ENCODE data around the gene WRNIP1. TPM values are rescaled to one million over a fixed set of nuclear protein-coding genes. Genes with fewer than 3 reads are reported as not detected.

WRNIP1 gene
- total and polyA plus RNA-seq, 11 donors: 32.1 to 64.1 (median 34.7) TPM

- no peak overlapping the region for H3K4me3 ChIP-seq
- no peak overlapping the region for H3K27ac ChIP-seq
- H3K36me3 ChIP-seq: peaks cover 0 to 83% (median 72%) of the 10 kb centered on the region in 9 donors
- 77 to 86% (median 82%) methylated on average over 9 of the region's 9 CpGs for WGBS, 4 donors
- no peak for ATAC-seq
- no peak for DNase-seq
- intact Hi-C loops (cut with DNase I): loop anchor here in 2 of 10 donors (10.0 kb wide), 1 partner anchor 135 kb away; no protein-coding TSS in a partner anchor
- peaks cover 0 to 39% (median 8%) of the 10 kb centered on the region in 12 donors for H3K4me1 ChIP-seq
- H3K9me3 ChIP-seq: no peaks in the 10 kb centered on the region
- TF ChIP-seq POLR2A (IDR thresholded peaks at IDR 0.05) (no peak), CTCF (IDR thresholded peaks at IDR 0.05) (no peak)
- no peaks in the 10 kb centered on the region for H3K27me3 ChIP-seq
Observed at GRCh38 chr6:2780102-2780737, 15.0 kb downstream of the WRNIP1 start.

DNA sequence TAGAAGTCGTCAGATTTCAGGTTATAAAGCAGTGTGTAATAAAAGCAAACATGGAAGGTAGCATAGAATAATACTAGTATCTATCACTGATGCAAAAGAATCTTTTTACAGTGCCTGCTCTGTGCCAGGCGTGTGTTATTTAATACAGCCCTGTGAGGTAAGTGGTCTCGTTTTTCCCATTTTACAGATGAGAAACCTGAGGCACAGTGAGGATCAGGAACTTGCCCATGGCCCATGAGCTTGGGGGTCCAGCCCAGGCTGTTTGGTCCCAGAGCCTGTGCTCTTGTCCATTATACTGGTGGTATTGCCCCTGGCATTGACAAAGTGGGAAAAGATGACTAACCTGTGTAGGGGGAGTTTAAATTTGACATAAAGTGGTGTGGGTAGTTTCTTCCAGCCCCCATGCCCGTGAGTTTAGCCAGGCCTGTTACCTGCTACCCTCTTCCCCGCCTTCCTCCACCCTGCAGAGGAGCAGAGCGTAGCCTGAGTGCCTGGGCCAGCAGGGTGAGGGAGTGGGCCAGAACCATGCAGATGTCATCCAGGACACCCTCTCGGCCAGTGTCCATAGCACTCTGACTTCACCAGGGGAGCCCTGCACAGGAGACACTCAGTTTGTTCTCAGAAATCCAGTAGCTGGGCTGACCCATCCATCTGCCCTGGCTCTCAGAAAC lies 16.6 kb downstream of the WRNIP1 start:
- H3K4me3 ChIP-seq: no peak overlapping the region
- H3K36me3 ChIP-seq: peaks cover 0 to 86% (median 68%) of the 10 kb centered on the region in 9 donors
- TF ChIP-seq CTCF (IDR thresholded peaks at IDR 0.05): no peak
- TF ChIP-seq POLR2A (IDR thresholded peaks at IDR 0.05): no peak
- H3K9me3 ChIP-seq: no peaks in the 10 kb centered on the region
- H3K27me3 ChIP-seq: no peaks in the 10 kb centered on the region
- WGBS, 4 donors: 83 to 94% (median 91%) methylated on average over 7 of the region's 7 CpGs
- H3K27ac ChIP-seq: no peak overlapping the region
- ATAC-seq (peak in 1 of 4 donors; percentile 10), DNase-seq (no peak)
- peaks cover 0 to 40% (median 8%) of the 10 kb centered on the region in 12 donors for H3K4me1 ChIP-seq
- intact Hi-C loops (cut with DNase I): loop anchor here in 2 of 10 donors (10.0 kb wide), 1 partner anchor 133 kb away; no protein-coding TSS in a partner anchor

DNA sequence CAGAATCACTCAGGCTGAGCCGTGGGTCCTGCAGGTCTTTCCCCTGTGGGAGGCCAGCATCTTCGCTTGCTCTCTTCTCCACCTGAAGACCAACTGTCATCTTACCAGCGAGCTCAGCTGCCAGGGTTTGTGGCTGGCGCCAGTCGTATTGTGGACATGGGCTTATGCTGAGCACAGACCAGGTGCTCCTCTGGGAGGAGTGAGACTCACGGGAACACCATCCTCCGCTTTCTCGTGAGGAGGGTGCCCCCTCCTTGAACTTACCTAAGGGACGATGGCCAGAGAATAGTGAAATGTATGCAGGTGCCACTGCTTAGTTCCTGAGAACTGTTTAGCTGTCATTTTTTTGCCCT lies 17.1 kb downstream of the WRNIP1 start:
- WGBS, 4 donors: 91 to 94% (median 93%) methylated on average over 9 of the region's 9 CpGs
- peaks cover 0 to 85% (median 69%) of the 10 kb centered on the region in 9 donors for H3K36me3 ChIP-seq

More for the DNA sequence above, 17.1 kb downstream of the WRNIP1 start:
- TF ChIP-seq CTCF (IDR thresholded peaks at IDR 0.05) (no peak), POLR2A (IDR thresholded peaks at IDR 0.05) (no peak)
- Histone ChIP-seq H3K9me3 (no peaks in the 10 kb centered on the region), H3K27ac (no peak overlapping the region), H3K4me1 (peaks cover 0 to 35% (median 6%) of the 10 kb centered on the region in 12 donors), H3K4me3 (no peak overlapping the region), H3K27me3 (no peaks in the 10 kb centered on the region)
- ATAC-seq (no peak), DNase-seq (no peak)
- intact Hi-C loops (cut with DNase I): loop anchor here in 2 of 10 donors (10.0 kb wide), 1 partner anchor 132 kb away; no protein-coding TSS in a partner anchor
